CD4-positive, alpha-beta T cell (primary cell): ENCODE measurements around the gene ZNF283. TPM values are rescaled to one million over a fixed set of nuclear protein-coding genes. Genes with fewer than 3 reads are reported as not detected.

Experiments
- ATAC-seq: fragments of 200-7000 bp; cut with Tn5 transposase; one replicate; pipeline ENCODE4 v1.10.0; 2022; ENCODE audit warnings: mild to moderate bottlenecking; ENCODE audit not compliant: poor library complexity
- CTCF ChIA-PET: fragments of 350-600 bp; sonication (Branson Sonifier 250); formaldehyde crosslinking; loops from one replicate; lab custom pipeline; 2021; ENCODE audit warnings: antibody characterized with exemption, inconsistent platforms; lab: Charles Lee
- POLR2A ChIA-PET: fragments of 350-600 bp; sonication (Branson Sonifier 250); formaldehyde crosslinking; loops from one replicate; lab custom pipeline; 2021; ENCODE audit warnings: antibody characterized with exemption, inconsistent platforms; lab: Charles Lee
- DNase-seq, 14 experiments: peaks; one replicate each; pipeline ENCODE4 v3.0.0-alpha.2; 2013 to 2020; ENCODE audit warnings: mixed read lengths in 2 of 14
- H3K27ac ChIP-seq, 2 donors: one replicate each; pipeline versions ENCODE4 v1.5.1 to v1.7.0; 2013; ENCODE audit warnings: low read length in 2 of 2, low read depth in 1 of 2, mild to moderate bottlenecking in 1 of 2
- H3K27me3 ChIP-seq, 2 experiments: 1 replicate in 1 of 2; 2 replicates in 1 of 2; pipeline versions ENCODE4 v1.6.1 to v1.7.0; 2013; ENCODE audit warnings: low read length in 2 of 2, control low read depth in 1 of 2, mild to moderate bottlenecking in 1 of 2, moderate library complexity in 1 of 2; ENCODE audit not compliant: insufficient read depth in 2 of 2, control insufficient read depth in 1 of 2
- H3K36me3 ChIP-seq: one replicate; pipeline ENCODE4 v1.6.1; 2013; ENCODE audit warnings: low read length, control low read depth; ENCODE audit not compliant: insufficient read depth
- H3K4me1 ChIP-seq: one replicate; pipeline ENCODE4 v1.6.1; 2013; ENCODE audit warnings: low read length, control low read depth; ENCODE audit not compliant: insufficient read depth
- H3K4me3 ChIP-seq: one replicate; pipeline ENCODE4 v1.5.1; 2013; ENCODE audit warnings: mild to moderate bottlenecking, low read length, moderate library complexity
- H3K9me3 ChIP-seq, 2 experiments: 1 replicate in 1 of 2; 2 replicates in 1 of 2; pipeline versions ENCODE4 v1.6.1 to v1.7.0; 2013; ENCODE audit warnings: low read length in 2 of 2, mild to moderate bottlenecking in 2 of 2, control low read depth in 1 of 2, moderate library complexity in 1 of 2; ENCODE audit not compliant: control insufficient read depth in 1 of 2, insufficient read depth in 1 of 2
- H3K27ac Mint-ChIP-seq: one replicate; pipeline ENCODE4 v1.8.0; 2020; ENCODE audit warnings: mixed read lengths
- H3K27me3 Mint-ChIP-seq: one replicate; pipeline ENCODE4 v1.8.0; 2021; ENCODE audit warnings: mixed read lengths
- H3K36me3 Mint-ChIP-seq: one replicate; pipeline ENCODE4 v1.8.0; 2021; ENCODE audit warnings: low read depth, mixed read lengths
- H3K4me1 Mint-ChIP-seq: one replicate; pipeline ENCODE4 v1.8.0; 2021; ENCODE audit warnings: low read depth, mixed read lengths
- H3K4me3 Mint-ChIP-seq: one replicate; pipeline ENCODE4 v1.8.0; 2020; ENCODE audit warnings: mild to moderate bottlenecking, mixed read lengths
- H3K9me3 Mint-ChIP-seq: one replicate; pipeline ENCODE4 v1.8.0; 2020; ENCODE audit warnings: mixed read lengths
- intact Hi-C, 2 experiments: fragments of 100-400 bp; cut with DNase I in 1 of 2; cut with micrococcal nuclease in 1 of 2; formaldehyde crosslinking; loops; one replicate each; pipeline versions ENCODE4 v1.15.1 to v1.9.0; 2023 to 2025; cut with DNase I, micrococcal nuclease
- total RNA-seq, 174 experiments: library from RNA in 2 of 174; stranded (reverse) in 2 of 174; gene quantifications; one replicate each; pipeline ENCODE4 v1.2.3 and lab custom pipeline; 2021 to 2026
- TF ChIP-seq, protein P1 (sequence below): fragments of 200-600 bp; IDR thresholded peaks from one replicate; pipeline ENCODE4 v1.8.0; 2022; ENCODE audit warnings: antibody characterized with exemption, mild to moderate bottlenecking

ZNF283 gene
- total RNA-seq, 2 experiments from 2014 or later = 2.3 to 3.7 TPM

DNA sequence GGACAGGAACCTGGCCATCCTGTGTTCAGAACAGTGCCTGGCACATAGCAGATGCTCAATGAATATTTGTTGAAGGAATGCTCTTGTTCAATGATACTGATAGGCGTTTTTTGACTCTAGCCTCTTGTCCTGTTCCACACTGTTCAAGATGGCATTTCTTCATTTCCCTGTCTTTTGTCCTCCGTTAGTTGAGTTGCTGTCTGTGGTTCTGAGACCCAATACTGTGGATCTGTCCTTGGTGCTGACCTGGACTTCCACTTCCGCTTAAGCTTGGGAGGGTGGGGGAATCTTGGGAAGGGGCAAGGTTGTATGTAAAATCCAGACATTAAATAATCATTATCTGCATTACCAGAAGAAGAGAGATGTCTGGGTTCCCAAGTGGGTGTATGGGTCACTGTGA lies 38.1 kb upstream of the ZNF283 start:
- DNase-seq = peak in 3 of 14 experiments; percentile 31 to 65 (median 58)

DNA sequence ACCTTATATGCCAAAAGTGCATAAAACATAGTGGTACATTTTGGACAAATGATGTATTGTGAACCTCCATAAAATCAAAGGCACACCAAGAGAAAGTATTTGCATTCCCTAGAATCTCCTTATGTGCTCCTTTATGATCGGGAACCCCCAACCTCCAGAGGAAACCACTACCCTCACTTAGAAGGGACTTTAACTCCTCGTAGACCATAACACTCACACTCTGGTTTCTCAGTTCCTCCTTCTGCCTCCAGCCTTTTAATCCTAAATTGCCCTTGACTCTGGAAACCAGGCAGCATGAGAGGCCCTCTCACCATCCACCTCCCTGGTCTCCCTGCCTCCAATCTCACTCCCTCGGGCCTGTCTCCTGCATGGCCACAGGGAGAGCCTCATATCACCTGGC lies 36.5 kb upstream of the ZNF283 start:
- DNase-seq = no peak
- POLR2A ChIA-PET = no interaction called here
- no peaks in the 10 kb centered on the region for H3K9me3 ChIP-seq
- H3K4me1 Mint-ChIP-seq = no peaks in the 10 kb centered on the region
- ATAC-seq = no peak
- H3K36me3 Mint-ChIP-seq = no peaks in the 10 kb centered on the region
- H3K4me1 ChIP-seq = no peaks in the 10 kb centered on the region
- CTCF ChIA-PET = no interaction called here
- H3K27me3 ChIP-seq = peaks cover 6 to 10% of the 10 kb centered on the region in 2 experiments
- no peaks in the 10 kb centered on the region for H3K9me3 Mint-ChIP-seq
- TF ChIP-seq, protein P1, sequence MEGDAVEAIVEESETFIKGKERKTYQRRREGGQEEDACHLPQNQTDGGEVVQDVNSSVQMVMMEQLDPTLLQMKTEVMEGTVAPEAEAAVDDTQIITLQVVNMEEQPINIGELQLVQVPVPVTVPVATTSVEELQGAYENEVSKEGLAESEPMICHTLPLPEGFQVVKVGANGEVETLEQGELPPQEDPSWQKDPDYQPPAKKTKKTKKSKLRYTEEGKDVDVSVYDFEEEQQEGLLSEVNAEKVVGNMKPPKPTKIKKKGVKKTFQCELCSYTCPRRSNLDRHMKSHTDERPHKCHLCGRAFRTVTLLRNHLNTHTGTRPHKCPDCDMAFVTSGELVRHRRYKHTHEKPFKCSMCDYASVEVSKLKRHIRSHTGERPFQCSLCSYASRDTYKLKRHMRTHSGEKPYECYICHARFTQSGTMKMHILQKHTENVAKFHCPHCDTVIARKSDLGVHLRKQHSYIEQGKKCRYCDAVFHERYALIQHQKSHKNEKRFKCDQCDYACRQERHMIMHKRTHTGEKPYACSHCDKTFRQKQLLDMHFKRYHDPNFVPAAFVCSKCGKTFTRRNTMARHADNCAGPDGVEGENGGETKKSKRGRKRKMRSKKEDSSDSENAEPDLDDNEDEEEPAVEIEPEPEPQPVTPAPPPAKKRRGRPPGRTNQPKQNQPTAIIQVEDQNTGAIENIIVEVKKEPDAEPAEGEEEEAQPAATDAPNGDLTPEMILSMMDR = no peak
- no peak overlapping the region for H3K27ac ChIP-seq
- no peak overlapping the region for H3K27ac Mint-ChIP-seq
- H3K36me3 ChIP-seq = no peaks in the 10 kb centered on the region
- H3K4me3 ChIP-seq = no peak overlapping the region
- H3K4me3 Mint-ChIP-seq = no peak overlapping the region
- H3K27me3 Mint-ChIP-seq = peaks cover 27% of the 10 kb centered on the region
- intact Hi-C loops = no loop called here

More for the DNA sequence above, 38.1 kb upstream of the ZNF283 start:
- ChIA-PET POLR2A (no interaction called here), CTCF (no interaction called here)
- TF ChIP-seq, protein P1 = no peak
- Mint-ChIP-seq H3K4me1 (peaks cover 14% of the 10 kb centered on the region), H3K36me3 (no peaks in the 10 kb centered on the region), H3K9me3 (no peaks in the 10 kb centered on the region), H3K4me3 (no peak overlapping the region), H3K27me3 (peaks cover 22% of the 10 kb centered on the region), H3K27ac (no peak overlapping the region)
- no peak for ATAC-seq
- Histone ChIP-seq H3K27me3 (peaks cover 5 to 10% of the 10 kb centered on the region in 2 experiments), H3K4me3 (no peak overlapping the region), H3K27ac (no peak overlapping the region), H3K9me3 (no peaks in the 10 kb centered on the region), H3K36me3 (no peaks in the 10 kb centered on the region), H3K4me1 (peaks cover 13% of the 10 kb centered on the region)
- intact Hi-C loops = loop anchor here in 1 of 2 experiments (10.0 kb wide), 2 partner anchors 114 to 234 kb away; partner anchors contain the start of gene PLAUR

DNA sequence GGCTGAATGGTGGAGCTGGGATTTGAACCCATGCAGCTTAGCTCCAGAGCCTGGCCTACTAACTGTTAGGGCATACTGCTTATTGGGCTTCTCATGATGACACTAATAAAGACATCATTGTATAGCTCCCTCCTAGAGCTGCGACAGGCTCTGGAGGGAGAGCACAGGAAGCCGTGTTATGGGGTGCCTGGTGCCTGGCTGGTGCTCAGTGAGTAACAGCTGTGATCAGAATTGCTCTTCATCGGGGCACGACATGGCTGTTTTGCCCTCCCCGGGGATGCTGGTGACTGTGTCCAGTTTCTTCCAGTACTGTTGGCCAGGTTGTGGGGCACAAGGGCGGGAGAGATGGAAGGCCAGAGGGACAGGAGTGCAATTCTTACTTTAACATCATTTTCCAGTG lies 30.0 kb upstream of the ZNF283 start:
- POLR2A ChIA-PET = no interaction called here
- H3K27ac Mint-ChIP-seq = no peak overlapping the region

More for the DNA sequence above, 30.0 kb upstream of the ZNF283 start:
- Histone ChIP-seq H3K27ac (no peak overlapping the region), H3K4me3 (no peak overlapping the region), H3K9me3 (peaks cover 0 to 6% of the 10 kb centered on the region in 2 experiments), H3K4me1 (peaks cover 13% of the 10 kb centered on the region), H3K36me3 (no peaks in the 10 kb centered on the region), H3K27me3 (peaks cover 4 to 10% of the 10 kb centered on the region in 2 experiments)
- CTCF ChIA-PET = interaction anchor here (1.3 kb wide), 1 partner anchor 52 kb away, joined by 4 read pairs; no protein-coding TSS in a partner anchor
- Mint-ChIP-seq H3K9me3 (no peaks in the 10 kb centered on the region), H3K4me1 (peaks cover 6% of the 10 kb centered on the region), H3K36me3 (no peaks in the 10 kb centered on the region), H3K4me3 (peak overlapping the region; percentile 76), H3K27me3 (peaks cover 47% of the 10 kb centered on the region)
- intact Hi-C loops = no loop called here
- DNase-seq (no peak), ATAC-seq (no peak)
- TF ChIP-seq, protein P1 = no peak
